ENCODE results near the gene DHDH. TPM values are rescaled to one million over a fixed set of nuclear protein-coding genes. Genes with fewer than 3 reads are reported as not detected.
"Not testable (repeated sequence)": the region's sequence is repeated elsewhere in the genome, so short reads cannot be mapped to it uniquely, and the experiment has no call there.

The DHDH gene
- polyA plus RNA-seq, 3 donors = 6.5 to 10.7 (median 7.0) TPM

DNA sequence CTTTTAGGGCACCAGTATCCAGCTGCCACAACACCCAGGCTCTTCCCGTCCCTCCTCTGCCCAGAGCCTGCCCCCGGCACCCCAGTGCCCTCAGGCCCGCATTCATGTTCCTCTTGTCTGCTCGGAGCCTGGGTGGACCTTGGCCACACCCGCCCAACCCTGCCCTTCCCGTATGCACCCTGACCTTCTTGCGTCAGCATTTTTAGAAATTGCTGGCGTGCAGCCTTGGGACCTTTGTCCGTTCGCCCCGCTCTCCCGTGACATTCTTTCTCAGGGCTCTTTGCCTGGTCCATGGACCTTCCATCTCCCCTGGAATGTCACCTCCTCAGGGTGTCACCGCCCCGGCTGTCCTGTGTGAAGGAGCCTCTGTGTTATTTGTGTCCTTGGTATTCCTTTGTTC is 25.8 kb upstream of the DHDH start:
- peak in 1 of 11 donors; percentile 37 for DNase-seq (ENCODE audit: extremely low read depth in 1 of 11, low read depth in 9 of 11, low spot score in 4 of 11)

DNA sequence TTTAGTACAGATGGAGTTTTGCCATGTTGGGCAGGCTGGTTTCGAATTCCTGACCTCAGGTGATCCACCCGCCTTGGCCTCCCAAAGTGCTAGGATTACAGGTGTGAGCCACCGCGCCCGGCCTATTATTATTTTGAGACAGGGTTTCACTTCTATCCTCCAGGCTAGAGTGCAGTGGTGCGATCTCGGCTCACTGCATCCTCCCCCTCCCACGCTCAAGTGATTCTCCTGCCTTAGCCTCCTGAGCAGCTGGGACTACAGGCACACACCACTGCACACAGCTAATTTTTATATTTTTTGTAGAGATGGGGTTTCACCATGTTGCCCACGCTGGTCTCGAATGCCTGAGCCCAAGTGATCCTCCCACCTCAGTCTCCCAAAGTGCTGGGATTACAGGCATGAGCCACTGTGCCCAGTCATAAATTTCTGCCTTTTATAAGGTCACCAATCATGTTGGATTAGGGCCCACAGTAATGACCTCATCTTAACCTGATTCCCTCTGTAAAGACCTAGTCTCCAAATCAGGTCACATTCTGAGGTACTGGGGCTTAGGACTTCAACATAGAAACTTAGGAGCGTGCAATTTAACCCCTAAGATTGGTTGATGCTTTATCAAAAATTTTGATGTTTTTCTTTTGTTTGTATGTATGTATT is 23.9 kb upstream of the DHDH start:
- not testable (repeated sequence) for DNase-seq (ENCODE audit: extremely low read depth in 1 of 11, low read depth in 9 of 11, low spot score in 4 of 11)

DNA sequence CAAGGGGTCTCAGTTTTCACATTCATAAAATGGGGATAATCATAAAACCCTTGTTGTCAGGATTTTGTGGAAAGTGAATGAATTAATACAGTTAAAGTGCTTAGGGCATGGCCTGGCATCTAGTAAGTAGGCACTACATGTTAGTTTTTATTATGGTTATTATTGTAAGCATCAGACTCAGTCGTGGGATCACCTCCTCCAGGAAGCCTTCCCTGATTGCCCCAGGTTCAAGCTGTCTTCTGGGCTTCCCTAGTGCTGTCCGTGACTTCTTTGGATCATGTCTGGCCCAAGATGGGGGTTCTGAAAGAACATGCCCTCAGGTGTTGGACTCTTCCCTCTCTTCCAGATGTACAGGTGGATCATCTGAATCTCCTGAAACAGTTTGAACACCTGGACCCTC is 22.7 kb upstream of the DHDH start:
- DNase-seq (ENCODE audit: extremely low read depth in 1 of 11, low read depth in 9 of 11, low spot score in 4 of 11) = no peak

DNA sequence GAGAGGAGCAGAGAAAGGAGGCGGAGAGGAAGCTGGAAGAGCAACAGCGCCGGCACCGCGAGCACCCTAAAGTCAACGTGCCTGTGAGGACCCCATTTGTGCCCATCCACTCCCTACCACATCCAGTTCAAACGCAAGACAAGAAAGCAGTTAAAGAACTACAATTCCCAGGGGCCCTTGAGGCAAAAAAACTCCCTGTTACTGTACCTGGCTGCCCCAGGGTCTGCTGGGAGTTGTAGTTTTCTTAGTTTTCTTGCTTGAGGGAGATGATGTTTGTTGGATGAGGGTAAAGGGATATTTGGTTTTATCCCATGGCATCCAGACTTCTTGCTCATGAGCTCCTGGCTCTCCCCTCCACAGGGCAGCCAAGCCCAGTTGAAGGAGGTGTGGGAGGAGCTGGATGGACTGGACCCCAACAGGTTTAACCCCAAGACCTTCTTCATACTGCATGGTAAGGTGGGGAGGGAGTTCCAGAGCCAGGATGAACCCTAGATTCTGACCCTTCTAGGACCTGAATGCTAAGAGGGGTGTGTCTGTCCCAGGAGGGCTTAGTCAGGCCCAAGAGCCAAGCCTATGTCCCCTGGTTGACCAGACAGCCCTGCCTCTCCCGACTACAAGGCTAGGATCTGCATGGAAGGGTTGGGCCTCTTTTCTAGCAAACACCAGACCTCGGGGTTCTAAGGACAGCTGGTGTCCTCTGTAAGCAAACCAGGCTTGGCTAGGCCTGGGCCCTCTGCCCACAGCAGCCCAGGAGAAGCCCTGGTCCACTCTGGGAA is 20.2 kb upstream of the DHDH start:
- no peak for DNase-seq (ENCODE audit: extremely low read depth in 1 of 11, low read depth in 9 of 11, low spot score in 4 of 11)

DNA sequence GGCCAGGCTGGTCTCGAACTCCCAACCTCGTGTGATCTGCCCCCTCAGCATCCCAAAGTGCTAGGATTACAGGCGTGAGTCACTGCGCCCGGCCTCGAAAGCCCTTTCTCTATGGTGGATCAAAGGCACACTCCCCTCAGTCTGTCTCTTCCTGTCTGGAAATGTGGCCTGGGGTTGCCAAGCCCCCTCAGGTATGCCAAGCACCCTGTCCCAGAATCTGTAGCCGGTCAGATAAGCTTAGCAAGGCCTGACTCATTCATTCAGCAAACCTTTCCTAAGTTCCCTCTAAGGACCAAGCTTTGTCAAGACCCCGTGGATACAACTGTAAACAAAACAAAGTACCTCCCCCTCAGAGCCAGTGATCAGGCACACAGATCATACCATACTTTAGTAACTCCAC is 19.3 kb upstream of the DHDH start:
- no peak for DNase-seq (ENCODE audit: extremely low read depth in 1 of 11, low read depth in 9 of 11, low spot score in 4 of 11)

DNA sequence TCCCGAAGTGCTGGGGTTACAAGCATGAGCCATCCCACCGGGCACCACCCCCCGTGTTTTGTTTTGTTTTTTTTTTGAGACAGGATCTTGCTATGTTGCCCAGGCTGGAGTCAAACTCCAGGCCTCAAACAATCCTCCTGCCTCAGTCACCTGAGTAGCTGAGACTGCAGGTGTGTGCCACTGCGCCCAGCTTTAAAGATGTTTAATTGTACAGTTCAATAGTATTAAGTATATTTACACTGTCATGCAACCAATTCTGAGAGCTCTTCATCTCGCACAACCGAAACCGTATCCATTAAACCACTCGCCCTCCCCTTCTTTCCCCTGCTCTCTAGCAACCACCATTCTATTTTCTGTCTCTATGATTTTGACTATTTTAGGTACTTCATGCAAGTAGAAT is 17.7 kb upstream of the DHDH start:
- no peak for DNase-seq (ENCODE audit: extremely low read depth in 1 of 11, low read depth in 9 of 11, low spot score in 4 of 11)

DNA sequence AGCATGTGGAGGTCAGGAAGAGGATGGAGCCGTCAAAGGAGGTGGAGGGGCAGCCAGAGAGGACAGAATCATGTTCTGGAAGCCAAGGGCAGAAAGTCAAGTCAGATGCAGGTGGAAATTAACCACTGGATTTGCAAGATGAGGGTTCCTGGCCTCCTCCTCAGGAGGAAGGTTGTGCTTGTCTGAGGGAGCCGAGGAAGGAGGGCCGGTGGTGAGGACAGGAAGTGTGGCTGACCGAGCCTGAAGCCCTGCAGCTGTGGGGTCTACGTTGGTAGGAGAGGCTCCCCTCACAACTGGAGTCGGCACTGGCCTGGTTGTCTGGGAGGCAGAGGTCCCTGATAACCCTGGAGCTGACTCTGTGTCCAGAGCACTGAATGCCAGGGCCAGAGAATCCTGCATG is 15.4 kb upstream of the DHDH start:
- DNase-seq (ENCODE audit: extremely low read depth in 1 of 11, low read depth in 9 of 11, low spot score in 4 of 11) = no peak

DNA sequence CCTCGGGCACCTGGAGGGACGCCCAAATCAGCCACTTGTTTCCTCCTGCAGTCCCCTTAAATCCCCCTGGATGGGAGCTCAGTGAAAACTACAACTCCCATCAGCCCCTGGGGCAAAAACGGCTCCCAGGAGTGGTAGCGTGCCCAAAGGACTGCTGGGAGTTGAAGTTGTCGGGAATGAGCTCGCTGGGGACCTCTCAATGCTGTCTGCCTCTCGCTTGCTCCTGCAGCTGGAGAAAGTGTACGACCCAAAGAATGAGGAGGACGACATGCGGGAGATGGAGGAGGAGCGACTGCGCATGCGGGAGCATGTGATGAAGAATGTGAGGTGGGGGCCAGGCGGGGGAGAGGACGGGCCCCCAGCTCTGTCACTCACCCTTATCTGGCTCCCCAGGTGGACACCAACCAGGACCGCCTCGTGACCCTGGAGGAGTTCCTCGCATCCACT is 14.7 kb upstream of the DHDH start:
- peak in 1 of 11 donors; percentile 15 for DNase-seq (ENCODE audit: extremely low read depth in 1 of 11, low read depth in 9 of 11, low spot score in 4 of 11)

DNA sequence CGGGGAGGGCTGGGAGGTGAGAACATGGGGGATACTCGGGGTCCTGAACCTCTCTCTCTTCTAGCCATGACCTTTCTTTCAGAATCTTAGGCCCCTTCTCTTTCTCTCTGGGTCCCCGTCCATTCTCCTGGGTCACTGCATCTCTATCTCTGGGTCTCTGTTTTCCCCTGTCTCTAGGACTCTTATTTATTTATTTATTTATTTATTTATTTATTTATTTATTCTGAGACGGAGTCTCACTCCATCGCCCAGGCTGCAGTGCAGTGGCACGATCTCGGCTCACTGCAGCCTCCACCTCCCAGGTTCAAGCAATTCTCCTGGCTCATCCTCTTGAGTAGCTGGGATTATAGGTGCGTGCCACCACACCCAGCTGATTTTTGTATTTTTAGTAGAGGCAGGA is 14.2 kb upstream of the DHDH start:
- DNase-seq (ENCODE audit: extremely low read depth in 1 of 11, low read depth in 9 of 11, low spot score in 4 of 11) = not testable (repeated sequence)

DNA sequence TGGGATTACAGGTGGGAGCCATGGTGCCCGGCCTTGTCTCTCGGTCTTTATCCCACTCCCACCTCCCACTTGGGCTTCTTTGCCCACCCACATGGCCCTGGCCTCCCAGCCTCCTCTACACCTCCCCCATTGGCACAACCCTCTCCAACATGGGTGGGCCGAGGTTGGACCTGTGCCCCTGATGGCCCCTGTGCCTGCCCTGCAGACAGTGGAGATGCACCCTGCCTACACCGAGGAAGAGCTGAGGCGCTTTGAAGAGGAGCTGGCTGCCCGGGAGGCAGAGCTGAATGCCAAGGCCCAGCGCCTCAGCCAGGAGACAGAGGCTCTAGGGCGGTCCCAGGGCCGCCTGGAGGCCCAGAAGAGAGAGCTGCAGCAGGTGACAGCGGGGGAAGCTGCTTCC is 12.6 kb upstream of the DHDH start:
- no peak for DNase-seq (ENCODE audit: extremely low read depth in 1 of 11, low read depth in 9 of 11, low spot score in 4 of 11)

DNA sequence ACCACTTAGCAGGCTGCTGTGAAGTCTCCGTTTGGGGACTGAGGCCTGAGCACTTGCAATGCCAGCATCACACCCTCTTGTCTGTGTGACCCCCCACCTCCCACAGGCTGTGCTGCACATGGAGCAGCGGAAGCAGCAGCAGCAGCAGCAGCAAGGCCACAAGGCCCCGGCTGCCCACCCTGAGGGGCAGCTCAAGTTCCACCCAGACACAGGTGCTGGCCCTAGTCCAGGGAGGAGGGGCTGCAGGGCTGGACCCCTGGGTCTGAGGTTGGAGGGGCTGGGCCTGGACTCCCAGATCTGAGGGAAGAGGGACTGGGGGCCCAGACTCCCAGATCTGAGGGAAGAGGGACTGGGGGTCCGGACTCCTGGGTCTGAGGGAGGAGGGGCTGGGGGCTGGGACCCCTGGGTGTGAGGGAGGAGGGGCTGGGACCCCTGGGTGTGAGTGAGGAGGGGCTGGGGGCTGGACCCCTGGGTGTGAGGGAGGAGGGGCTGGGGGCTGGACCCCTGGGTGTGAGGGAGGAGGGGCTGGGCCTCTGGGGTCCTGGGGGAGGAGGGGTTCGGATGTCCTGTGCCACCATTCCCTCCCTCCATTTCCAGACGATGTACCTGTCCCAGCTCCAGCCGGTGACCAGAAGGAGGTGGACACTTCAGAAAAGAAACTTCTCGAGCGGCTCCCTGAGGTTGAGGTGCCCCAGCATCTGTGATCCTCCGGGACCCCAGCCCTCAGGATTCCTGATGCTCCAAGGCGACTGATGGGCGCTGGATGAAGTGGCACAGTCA is 11.6 kb upstream of the DHDH start:
- DNase-seq (ENCODE audit: extremely low read depth in 1 of 11, low read depth in 9 of 11, low spot score in 4 of 11) = no peak

DNA sequence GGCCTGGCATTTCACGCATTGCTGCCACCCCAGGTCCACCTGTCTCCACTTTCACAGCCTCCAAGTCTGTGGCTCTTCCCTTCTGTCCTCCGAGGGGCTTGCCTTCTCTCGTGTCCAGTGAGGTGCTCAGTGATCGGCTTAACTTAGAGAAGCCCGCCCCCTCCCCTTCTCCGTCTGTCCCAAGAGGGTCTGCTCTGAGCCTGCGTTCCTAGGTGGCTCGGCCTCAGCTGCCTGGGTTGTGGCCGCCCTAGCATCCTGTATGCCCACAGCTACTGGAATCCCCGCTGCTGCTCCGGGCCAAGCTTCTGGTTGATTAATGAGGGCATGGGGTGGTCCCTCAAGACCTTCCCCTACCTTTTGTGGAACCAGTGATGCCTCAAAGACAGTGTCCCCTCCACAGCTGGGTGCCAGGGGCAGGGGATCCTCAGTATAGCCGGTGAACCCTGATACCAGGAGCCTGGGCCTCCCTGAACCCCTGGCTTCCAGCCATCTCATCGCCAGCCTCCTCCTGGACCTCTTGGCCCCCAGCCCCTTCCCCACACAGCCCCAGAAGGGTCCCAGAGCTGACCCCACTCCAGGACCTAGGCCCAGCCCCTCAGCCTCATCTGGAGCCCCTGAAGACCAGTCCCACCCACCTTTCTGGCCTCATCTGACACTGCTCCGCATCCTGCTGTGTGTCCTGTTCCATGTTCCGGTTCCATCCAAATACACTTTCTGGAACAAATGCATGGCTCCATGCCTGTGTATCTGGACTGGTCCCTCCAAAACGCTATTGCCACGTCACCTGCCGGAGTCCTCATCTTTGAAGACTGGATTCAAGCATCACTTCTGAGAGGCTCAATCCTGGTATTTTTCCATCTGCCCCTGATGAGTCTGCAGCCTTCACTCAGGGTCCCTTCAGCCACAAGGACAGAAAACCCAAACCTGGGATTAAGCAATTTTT is 10.7 kb upstream of the DHDH start:
- DNase-seq (ENCODE audit: extremely low read depth in 1 of 11, low read depth in 9 of 11, low spot score in 4 of 11) = no peak

DNA sequence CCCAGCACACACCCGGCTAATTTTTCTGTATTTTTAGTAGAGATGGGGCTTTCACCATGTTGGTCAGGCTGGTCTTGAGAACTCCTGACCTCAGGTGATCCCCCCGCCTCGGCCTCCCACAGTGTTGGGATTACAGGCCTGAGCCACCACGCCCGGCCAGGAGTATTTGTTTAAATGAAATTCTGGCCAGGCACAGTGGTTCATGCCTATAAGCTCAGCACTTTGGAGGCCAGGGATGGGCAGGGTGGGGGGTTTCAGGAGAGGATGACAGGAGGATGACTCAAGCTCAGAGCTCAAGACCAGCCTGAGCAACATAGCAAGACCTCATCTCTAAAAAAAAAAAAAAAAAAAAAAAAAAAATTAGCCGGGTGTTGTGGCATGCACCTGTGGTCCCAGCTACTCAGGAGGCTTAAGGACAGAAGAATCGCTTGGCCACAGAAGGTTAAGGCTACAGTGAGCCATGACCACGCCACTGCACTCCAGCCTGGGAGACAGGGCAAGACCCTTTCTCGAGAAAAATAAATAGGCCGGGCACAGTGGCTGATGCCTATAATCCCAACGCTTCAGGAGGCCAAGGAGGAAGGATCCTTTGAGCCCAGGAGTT is 8.2 kb upstream of the DHDH start:
- no peak for DNase-seq (ENCODE audit: extremely low read depth in 1 of 11, low read depth in 9 of 11, low spot score in 4 of 11)

DNA sequence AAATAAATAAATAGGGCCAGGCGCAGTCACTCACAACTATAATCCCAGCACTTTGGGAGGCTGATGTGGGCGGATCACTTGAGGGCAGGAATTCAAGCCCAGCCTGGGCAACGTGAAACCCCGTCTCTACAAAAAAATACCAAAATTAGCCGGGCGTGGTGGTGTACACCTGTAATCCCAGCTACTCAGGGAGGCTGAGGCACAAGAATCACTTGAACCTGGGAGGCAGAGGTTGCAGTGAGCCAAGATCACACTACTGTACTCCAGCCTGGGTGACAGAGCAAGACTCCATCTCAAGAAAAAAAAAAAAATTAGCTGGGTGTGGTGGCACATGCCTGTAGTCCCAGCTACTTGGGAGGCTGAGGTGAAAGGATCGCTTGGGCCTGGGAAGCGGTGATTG is 7.6 kb upstream of the DHDH start:
- DNase-seq (ENCODE audit: extremely low read depth in 1 of 11, low read depth in 9 of 11, low spot score in 4 of 11) = not testable (repeated sequence)

DNA sequence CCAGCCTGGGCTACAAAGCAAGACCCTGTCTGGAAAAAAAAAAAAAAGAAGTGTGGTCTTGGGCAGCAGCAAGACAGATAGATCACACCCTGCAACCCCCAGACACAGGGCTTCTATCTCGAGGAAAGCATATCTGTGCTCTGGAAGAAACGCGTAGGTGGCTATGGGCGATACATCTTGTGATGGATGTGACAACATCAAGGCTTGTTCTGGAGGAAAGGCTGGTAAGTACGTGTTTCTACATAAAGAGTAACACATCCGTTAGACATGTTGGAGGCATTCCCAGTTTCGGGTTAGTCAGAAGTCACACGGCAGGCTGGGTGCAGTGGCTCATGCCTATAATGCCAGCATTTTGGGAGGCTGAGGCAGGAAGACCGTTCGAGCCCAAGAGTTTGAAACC is 6.6 kb upstream of the DHDH start:
- no peak for DNase-seq (ENCODE audit: extremely low read depth in 1 of 11, low read depth in 9 of 11, low spot score in 4 of 11)

DNA sequence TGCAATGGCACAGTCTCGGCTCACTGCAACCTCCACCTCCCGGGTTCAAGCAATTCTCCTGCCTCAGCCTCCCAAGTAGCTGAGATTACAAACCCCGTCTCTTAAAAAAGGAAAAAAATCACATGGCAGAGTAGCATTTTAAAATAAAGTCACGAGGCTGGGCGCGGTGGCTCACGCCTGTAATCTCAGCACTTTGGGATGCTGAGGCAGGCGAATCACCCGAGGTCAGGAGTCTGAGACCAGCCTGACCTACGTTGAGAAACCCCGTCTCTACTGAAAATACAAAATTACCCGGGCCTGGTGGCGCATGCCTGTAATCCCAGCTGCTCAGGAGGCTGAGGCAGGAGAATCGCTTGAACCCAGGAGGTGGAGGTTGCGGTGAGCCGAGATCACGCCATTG is 5.8 kb upstream of the DHDH start:
- DNase-seq (ENCODE audit: extremely low read depth in 1 of 11, low read depth in 9 of 11, low spot score in 4 of 11) = not testable (repeated sequence)

DNA sequence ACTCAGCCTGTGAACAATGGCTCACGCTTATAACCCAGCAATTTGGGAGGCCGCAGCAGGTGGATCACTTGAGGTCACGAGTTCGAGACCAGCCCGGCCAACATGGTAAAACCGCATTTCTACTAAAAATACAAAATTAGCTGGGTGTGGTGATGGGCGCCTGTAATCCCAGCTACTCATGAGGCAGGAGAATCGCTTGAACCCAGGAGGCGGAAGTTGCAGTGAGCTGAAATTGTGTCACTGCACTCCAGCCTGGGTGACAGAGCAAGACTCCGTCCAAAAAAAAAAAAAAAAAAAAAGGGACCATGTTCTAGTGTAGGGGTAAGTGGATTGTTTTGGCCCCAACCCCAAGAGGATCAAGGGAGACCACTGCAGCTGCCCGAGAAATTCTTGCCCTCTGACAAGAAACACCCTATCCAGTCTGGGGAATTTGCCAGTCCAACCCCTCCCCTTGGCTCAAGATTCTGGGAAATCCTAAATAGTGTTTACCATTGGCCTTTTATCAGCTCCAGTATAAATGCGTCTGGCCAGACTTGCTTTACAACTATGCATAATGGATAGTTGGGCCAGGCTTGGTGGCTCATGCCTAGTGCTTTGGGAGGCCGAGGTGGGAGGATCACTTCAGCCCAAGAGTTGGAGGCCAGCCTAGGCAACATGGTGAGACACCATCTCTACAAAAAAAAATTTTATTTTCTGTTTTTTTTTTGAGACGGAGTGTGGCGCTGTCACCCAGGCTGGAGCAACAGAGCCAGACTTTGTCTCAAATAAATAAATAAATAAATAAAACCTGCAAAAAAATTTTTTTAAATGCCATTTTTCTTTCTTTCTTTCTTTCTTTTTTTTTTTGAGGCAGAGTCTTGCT is 5.1 kb upstream of the DHDH start:
- no peak for DNase-seq (ENCODE audit: extremely low read depth in 1 of 11, low read depth in 9 of 11, low spot score in 4 of 11)

DNA sequence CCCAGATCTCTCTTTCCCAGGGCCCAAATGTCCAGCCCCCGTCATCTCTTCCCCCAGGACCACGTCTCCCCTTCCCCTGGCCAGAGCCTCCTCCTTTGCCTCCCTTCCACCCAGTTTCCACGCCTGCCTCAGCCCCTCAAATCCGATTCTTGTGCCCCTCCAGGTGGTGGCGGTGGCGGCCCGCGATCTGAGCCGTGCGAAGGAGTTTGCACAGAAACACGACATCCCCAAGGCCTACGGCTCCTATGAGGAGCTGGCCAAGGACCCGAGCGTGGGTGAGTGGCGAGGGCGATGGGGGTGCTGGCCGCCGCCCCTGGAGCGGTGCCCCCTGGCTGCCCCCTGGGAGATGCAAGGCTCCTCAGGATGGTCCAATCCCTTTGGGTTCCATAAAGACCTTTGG is 1.3 kb downstream of the DHDH start:
- DNase-seq (ENCODE audit: extremely low read depth in 1 of 11, low read depth in 9 of 11, low spot score in 4 of 11) = no peak

Measured in renal cortex interstitium (tissue), 11 donors.